HUES48 (cell line): ENCODE measurements around the gene ANXA3.

Source experiments
- H3K27ac ChIP-seq: one replicate; pipeline ENCODE4 v1.7.0; 2013; ENCODE audit warnings: low read depth, low read length, inconsistent platforms
- H3K27me3 ChIP-seq: 2 replicates; pipeline ENCODE4 v1.6.1; 2013; ENCODE audit warnings: mild to moderate bottlenecking, low read length; ENCODE audit not compliant: control insufficient read depth, insufficient read depth
- H3K36me3 ChIP-seq: 2 replicates; pipeline ENCODE4 v1.6.1; 2013; ENCODE audit warnings: low read length; ENCODE audit not compliant: control insufficient read depth, insufficient read depth
- H3K4me1 ChIP-seq: 2 replicates; pipeline ENCODE4 v1.6.1; 2013; ENCODE audit warnings: mild to moderate bottlenecking, low read length; ENCODE audit not compliant: control insufficient read depth, insufficient read depth
- H3K4me3 ChIP-seq: 2 replicates; pipeline ENCODE4 v1.5.1; 2013; ENCODE audit warnings: mild to moderate bottlenecking, low read depth, low read length
- H3K9ac ChIP-seq: 2 replicates; pipeline ENCODE4 v1.6.1; 2013; ENCODE audit warnings: mild to moderate bottlenecking, low read depth, low read length, moderate library complexity
- H3K9me3 ChIP-seq: 2 replicates; pipeline ENCODE4 v1.6.1; 2013; ENCODE audit warnings: low read length; ENCODE audit not compliant: control insufficient read depth, insufficient read depth

ANXA3 gene

GRCh38 chr4:78648640-78649363 is 97.2 kb downstream of the ANXA3 start:
- Histone ChIP-seq H3K36me3 (no peaks in the 10 kb centered on the region), H3K9me3 (no peaks in the 10 kb centered on the region), H3K4me3 (no peak overlapping the region), H3K27me3 (no peaks in the 10 kb centered on the region), H3K4me1 (peaks cover 6% of the 10 kb centered on the region; the same call in 1 of the 2 replicates), H3K27ac (no peak overlapping the region), H3K9ac (no peak overlapping the region)

DNA sequence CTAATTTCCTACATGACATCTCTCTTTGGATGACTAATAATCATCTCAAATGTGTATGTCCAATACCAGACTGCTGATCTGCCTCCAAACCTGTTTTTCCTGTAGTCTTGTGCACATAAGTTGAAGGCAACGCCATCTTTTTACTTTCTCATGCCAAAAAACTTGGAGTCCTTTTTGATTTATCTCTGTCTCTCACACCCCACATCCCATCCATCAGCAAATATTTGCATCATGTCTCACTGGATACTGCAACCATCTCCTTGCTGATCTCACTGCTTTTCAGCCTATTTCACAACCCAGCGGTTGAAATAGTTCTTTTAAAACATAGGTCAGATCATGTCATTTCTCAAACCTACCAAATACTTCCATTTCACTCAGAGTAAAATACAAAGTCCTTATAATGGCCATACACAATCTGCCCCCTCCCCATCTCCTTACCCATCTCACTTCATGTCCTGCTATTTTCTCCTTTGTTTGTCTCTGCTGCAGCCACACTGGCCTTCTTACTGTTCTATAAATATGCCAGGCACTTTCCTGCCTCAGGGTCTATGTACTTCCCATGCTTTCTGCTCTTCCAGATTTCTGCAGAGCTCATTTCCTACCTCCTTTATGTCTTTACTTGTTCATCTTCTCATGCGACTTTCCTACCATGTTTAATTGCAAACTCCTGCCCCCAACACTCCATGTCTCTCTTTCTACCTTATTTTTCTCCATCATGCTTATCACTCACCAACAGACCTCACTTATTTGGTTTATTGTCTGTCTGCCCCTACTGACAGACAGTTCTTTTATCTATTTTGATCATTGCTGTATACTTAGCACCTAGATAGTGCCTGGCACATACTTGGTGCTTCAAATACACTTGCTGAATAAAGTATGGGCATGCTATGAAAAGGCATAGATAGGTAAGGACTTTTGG is 98.8 kb downstream of the ANXA3 start:
- H3K9me3 ChIP-seq = no peaks in the 10 kb centered on the region
- peaks cover under 1% of the 10 kb centered on the region; the same call in 1 of the 2 replicates for H3K4me1 ChIP-seq
- no peak overlapping the region for H3K27ac ChIP-seq
- no peaks in the 10 kb centered on the region for H3K27me3 ChIP-seq
- no peaks in the 10 kb centered on the region for H3K36me3 ChIP-seq
- H3K9ac ChIP-seq = no peak overlapping the region
- H3K4me3 ChIP-seq = no peak overlapping the region

GRCh38 chr4:78651250-78651860 is 99.8 kb downstream of the ANXA3 start:
- no peaks in the 10 kb centered on the region for H3K27me3 ChIP-seq
- H3K4me1 ChIP-seq = no peaks in the 10 kb centered on the region
- H3K4me3 ChIP-seq = no peak overlapping the region
- no peak overlapping the region for H3K27ac ChIP-seq
- H3K9me3 ChIP-seq = no peaks in the 10 kb centered on the region
- no peak overlapping the region for H3K9ac ChIP-seq
- H3K36me3 ChIP-seq = no peaks in the 10 kb centered on the region

DNA sequence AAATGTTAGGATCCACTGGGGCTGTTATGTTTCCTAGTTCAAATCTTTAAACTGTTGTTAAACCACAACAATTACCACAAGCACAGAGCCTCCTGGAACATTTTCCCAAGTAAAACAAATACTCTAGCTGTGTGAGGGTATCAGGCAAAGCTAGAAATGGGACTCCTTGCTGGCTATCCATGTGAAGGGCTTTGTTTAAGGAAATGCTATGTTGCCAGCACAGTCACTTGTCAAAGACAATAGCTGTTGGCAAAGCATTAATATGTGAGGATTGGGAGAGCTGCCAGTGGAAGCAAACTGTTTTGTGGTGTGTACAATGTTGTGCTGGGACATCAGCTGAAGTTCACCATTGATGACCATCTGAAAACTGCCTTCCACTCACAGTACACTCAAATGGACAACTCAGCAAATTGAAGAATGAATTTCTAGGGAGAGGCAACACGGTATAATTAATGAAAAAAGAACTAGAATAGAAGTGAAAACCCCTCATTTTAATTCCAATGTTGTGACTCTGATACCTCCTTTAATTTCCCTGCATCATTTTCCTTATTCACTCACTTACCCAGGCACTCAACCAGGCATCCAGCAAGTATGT is 100.8 kb downstream of the ANXA3 start:
- Histone ChIP-seq H3K9me3 (no peaks in the 10 kb centered on the region), H3K4me1 (no peaks in the 10 kb centered on the region), H3K27me3 (no peaks in the 10 kb centered on the region), H3K36me3 (no peaks in the 10 kb centered on the region), H3K9ac (no peak overlapping the region), H3K27ac (no peak overlapping the region), H3K4me3 (no peak overlapping the region)

DNA sequence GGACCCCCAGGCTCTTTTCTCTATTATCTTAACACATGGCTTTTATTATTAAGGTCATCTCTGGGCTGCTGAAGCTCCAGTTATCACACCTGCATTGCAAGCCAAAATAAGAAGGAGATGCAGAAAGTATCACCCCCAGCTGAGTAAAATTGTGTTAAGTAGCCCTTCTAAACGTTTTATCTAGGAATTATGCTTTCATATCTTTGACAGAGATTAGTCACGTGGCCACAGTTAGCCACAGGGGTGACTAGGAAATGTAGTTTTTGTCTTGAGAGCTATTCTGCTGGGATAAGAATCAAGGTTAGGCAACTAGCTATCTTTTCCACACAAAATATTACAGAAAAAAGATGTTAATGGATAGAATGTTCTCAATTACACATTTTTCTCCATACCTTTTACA is 102.1 kb downstream of the ANXA3 start:
- no peaks in the 10 kb centered on the region for H3K36me3 ChIP-seq
- no peaks in the 10 kb centered on the region for H3K27me3 ChIP-seq
- no peak overlapping the region for H3K4me3 ChIP-seq
- no peak overlapping the region for H3K9ac ChIP-seq
- H3K4me1 ChIP-seq = no peaks in the 10 kb centered on the region
- no peak overlapping the region for H3K27ac ChIP-seq
- no peaks in the 10 kb centered on the region for H3K9me3 ChIP-seq

- H3K27me3 ChIP-seq = no peaks in the 10 kb centered on the region
- no peak overlapping the region for H3K4me3 ChIP-seq
- H3K4me1 ChIP-seq = no peaks in the 10 kb centered on the region
- H3K27ac ChIP-seq = no peak overlapping the region
- H3K36me3 ChIP-seq = no peaks in the 10 kb centered on the region
- no peak overlapping the region for H3K9ac ChIP-seq
- no peaks in the 10 kb centered on the region for H3K9me3 ChIP-seq
Measured at GRCh38 chr4:78654807-78655206, 103.2 kb downstream of the ANXA3 start.

DNA sequence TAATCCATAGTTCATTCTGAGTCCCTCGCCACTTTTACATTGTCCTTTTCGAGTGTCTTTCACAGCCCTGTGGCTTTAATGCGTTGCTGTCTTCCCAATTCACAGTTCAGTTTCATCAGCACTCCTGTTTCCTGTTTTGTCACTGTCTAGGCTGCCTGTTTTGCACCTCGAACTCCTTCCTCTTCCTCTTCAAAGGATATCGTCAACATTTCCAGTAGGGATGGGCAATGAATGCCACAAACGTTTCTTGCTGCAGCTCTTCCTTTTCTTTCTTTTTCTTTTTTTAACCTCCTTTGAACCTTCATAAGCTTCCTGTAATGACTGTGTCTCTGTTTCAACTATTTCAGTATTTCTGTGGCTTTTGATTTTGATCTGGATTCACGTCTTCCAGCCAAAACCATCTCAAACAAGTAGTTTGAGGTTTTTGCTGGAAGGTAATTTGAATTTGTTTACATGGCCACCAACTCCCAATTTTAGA is 105.4 kb downstream of the ANXA3 start:
- Histone ChIP-seq H3K4me3 (no peak overlapping the region), H3K4me1 (peaks cover 9% of the 10 kb centered on the region)

DNA sequence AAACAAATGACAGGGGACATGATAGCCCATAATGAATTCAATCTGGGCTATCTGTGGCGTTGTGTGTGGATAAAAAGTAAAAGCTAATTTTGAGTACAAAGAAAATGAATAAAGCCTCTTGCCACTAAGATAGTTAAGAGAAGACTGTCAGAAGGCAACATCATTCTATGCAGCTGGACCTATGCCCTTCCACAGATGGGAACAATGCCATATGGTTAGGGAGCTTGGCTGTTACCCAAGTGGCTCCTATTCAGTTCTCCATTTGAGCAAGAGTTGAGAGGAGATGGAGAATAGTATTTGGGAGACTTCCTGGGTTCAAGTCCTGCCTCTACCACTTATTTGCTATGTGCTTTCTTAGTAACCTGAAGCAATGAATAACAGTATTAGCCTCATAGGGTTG is 107.7 kb downstream of the ANXA3 start:
- no peak overlapping the region for H3K9ac ChIP-seq
- H3K27me3 ChIP-seq = no peaks in the 10 kb centered on the region
- H3K27ac ChIP-seq = no peak overlapping the region
- no peaks in the 10 kb centered on the region for H3K36me3 ChIP-seq
- no peaks in the 10 kb centered on the region for H3K9me3 ChIP-seq
- peaks cover 31% of the 10 kb centered on the region for H3K4me1 ChIP-seq
- H3K4me3 ChIP-seq = no peak overlapping the region

More for the DNA sequence above, 105.4 kb downstream of the ANXA3 start:
- H3K9me3 ChIP-seq = no peaks in the 10 kb centered on the region
- no peak overlapping the region for H3K9ac ChIP-seq
- H3K27ac ChIP-seq = no peak overlapping the region
- H3K36me3 ChIP-seq = no peaks in the 10 kb centered on the region
- H3K27me3 ChIP-seq = no peaks in the 10 kb centered on the region

GRCh38 chr4:78659665-78660064 is 108.1 kb downstream of the ANXA3 start:
- Histone ChIP-seq H3K27me3 (no peaks in the 10 kb centered on the region), H3K4me1 (peaks cover 35% of the 10 kb centered on the region), H3K4me3 (no peak overlapping the region), H3K9me3 (no peaks in the 10 kb centered on the region), H3K36me3 (no peaks in the 10 kb centered on the region), H3K9ac (no peak overlapping the region), H3K27ac (no peak overlapping the region)
